ENCODE results near the gene AK4. TPM values are rescaled to one million over a fixed set of nuclear protein-coding genes. Genes with fewer than 3 reads are reported as not detected.

Gene AK4
- total and polyA plus RNA-seq, 2 of the 4 experiments (the other 2 are of a cell fraction) = 12.4 to 30.3 TPM

- no peak overlapping the region for H3K4me3 ChIP-seq (ENCODE audit: insufficient read depth, low read depth, low read length)
- no peak for ATAC-seq (ENCODE audit: low read depth)
- intact Hi-C loops (cut with micrococcal nuclease) = no loop called here
- TF ChIP-seq CTCF (conservative IDR thresholded peaks at IDR 0.05; ENCODE audit: low read depth, low read length) (no peak), USF2 (IDR thresholded peaks at IDR 0.05; ENCODE audit: low read depth, low read length) (no peak), RAD21 (IDR thresholded peaks at IDR 0.05; ENCODE audit: low read length) (no peak), FOS (IDR thresholded peaks at IDR 0.05; ENCODE audit: low read depth, low read length) (no peak), RCOR1 (IDR thresholded peaks at IDR 0.05; ENCODE audit: insufficient replicate concordance, low read length) (no peak), RFX5 (IDR thresholded peaks at IDR 0.05; ENCODE audit: low read depth, low read length) (no peak)
- no peak overlapping the region for H4K8ac ChIP-seq (ENCODE audit: low read depth in 2 of 2, low read length in 2 of 2)
- no peak overlapping the region for H2AK5ac ChIP-seq (ENCODE audit: low read depth, low read length)
- H3K23ac ChIP-seq (ENCODE audit: low read depth, low read length) = no peak overlapping the region
- dilution Hi-C loops (cut with HindIII; ENCODE audit: low sequenced_read_pairs, unreplicated experiment) = no loop called here
- no peak overlapping the region for H3K27ac ChIP-seq (ENCODE audit: insufficient read depth, low read length)
- H4K91ac ChIP-seq (ENCODE audit: insufficient read depth, low read depth, low read length) = no peak overlapping the region
- H3K27me3 ChIP-seq (ENCODE audit: control insufficient read depth, insufficient read depth, low read length) = no peaks in the 10 kb centered on the region
- H2BK15ac ChIP-seq (ENCODE audit: low read depth, low read length) = no peak overlapping the region
- no peak overlapping the region for H3K4me2 ChIP-seq (ENCODE audit: low read depth, low read length)
- no peak overlapping the region for H2BK5ac ChIP-seq (ENCODE audit: low read depth, low read length, poor library complexity, severe bottlenecking)
- no peak for DNase-seq
- H2BK120ac ChIP-seq (ENCODE audit: low read depth, low read length) = no peak overlapping the region
- H3K79me1 ChIP-seq (ENCODE audit: low read depth in 1 of 2, low read length in 2 of 2) = no peaks in the 10 kb centered on the region
- H3K9me3 ChIP-seq (ENCODE audit: control insufficient read depth, insufficient read depth, low read length) = no peaks in the 10 kb centered on the region
- H3K4ac ChIP-seq (ENCODE audit: low read depth, low read length) = no peak overlapping the region
- peaks cover 3% of the 10 kb centered on the region; the same call in 1 of the 2 replicates for H3K36me3 ChIP-seq (ENCODE audit: control insufficient read depth, insufficient read depth, low read length)
- H3K9me1 ChIP-seq (ENCODE audit: insufficient read depth, low read length) = no peaks in the 10 kb centered on the region
- H3K56ac ChIP-seq (ENCODE audit: extremely low read depth, insufficient read depth, low read length) = no peak overlapping the region
- in situ Hi-C loops (cut with MboI; ENCODE audit: low sequenced_read_pairs) = no loop called here
- H4K20me1 ChIP-seq (ENCODE audit: insufficient read depth, low read length) = no peaks in the 10 kb centered on the region
- H3K9ac ChIP-seq (ENCODE audit: low read depth, low read length) = no peak overlapping the region
- POLR2A ChIA-PET (ENCODE audit: unreplicated experiment) = no interaction called here
- no peak overlapping the region for H3K18ac ChIP-seq (ENCODE audit: low read depth, low read length)
- H3K4me1 ChIP-seq (ENCODE audit: control insufficient read depth, insufficient read depth, low read length) = no peaks in the 10 kb centered on the region
- no peak overlapping the region for H2BK20ac ChIP-seq (ENCODE audit: low read depth, low read length)
- H2AFZ ChIP-seq (replicated peaks; ENCODE audit: low read length, poor library complexity) = no peak overlapping the region
- no TSS peak for BruUV-seq (replicated peaks)
- H3K14ac ChIP-seq (replicated peaks; ENCODE audit: low read depth, low read length) = no peak overlapping the region
- H2AK9ac ChIP-seq (replicated peaks; ENCODE audit: low read depth, low read length, poor library complexity) = no peak overlapping the region
- CTCF ChIA-PET = no interaction called here
- H4K5ac ChIP-seq (ENCODE audit: low read depth, low read length) = no peak overlapping the region
- no CpG with 5 or more reads among the region's 3 CpGs for WGBS, 2 experiments (ENCODE audit: extremely low coverage in 2 of 2, insufficient read length in 1 of 2)
Measured at GRCh38 chr1:65225179-65225578, 77.2 kb downstream of the AK4 start.

Measured in IMR-90 (cell line).